CD1c-positive myeloid dendritic cell (primary cell): ENCODE measurements around the gene TIMM10.
A peak's percentile ranks its signal among the peaks of the same experiment; 100 is the strongest.

Experiments used
- DNase-seq: peaks from one replicate; pipeline ENCODE4 v3.0.0-alpha.2; 2016; ENCODE audit errors: extremely low spot score

The TIMM10 gene

GRCh38 chr11:57502870-57503269 is 27.7 kb downstream of the TIMM10 start:
- DNase-seq = no peak

GRCh38 chr11:57502376-57502775 is 28.2 kb downstream of the TIMM10 start:
- DNase-seq = no peak

- DNase-seq = no peak
Observed at GRCh38 chr11:57501953-57502352, 28.6 kb downstream of the TIMM10 start.

GRCh38 chr11:57500926-57501325 is 29.6 kb downstream of the TIMM10 start:
- no peak for DNase-seq

GRCh38 chr11:57500515-57500914 is 30.0 kb downstream of the TIMM10 start:
- DNase-seq = no peak

- no peak for DNase-seq
Observed at GRCh38 chr11:57499983-57500461, 30.5 kb downstream of the TIMM10 start.

- peak; percentile 89 for DNase-seq
Observed at GRCh38 chr11:57499413-57499982, 31.1 kb downstream of the TIMM10 start.

GRCh38 chr11:57498540-57498939 is 32.0 kb downstream of the TIMM10 start:
- DNase-seq = no peak

- DNase-seq = no peak
Observed at GRCh38 chr11:57497303-57498247, 33.0 kb downstream of the TIMM10 start.

- no peak for DNase-seq
Observed at GRCh38 chr11:57496109-57496820, 34.3 kb downstream of the TIMM10 start.

GRCh38 chr11:57493507-57494503 is 36.7 kb downstream of the TIMM10 start:
- DNase-seq = peak; percentile 51

GRCh38 chr11:57491371-57492061 is 39.0 kb downstream of the TIMM10 start:
- peak; percentile 65 for DNase-seq

- DNase-seq = no peak
Observed at GRCh38 chr11:57490456-57491248, 39.9 kb downstream of the TIMM10 start.

GRCh38 chr11:57487920-57488659 is 42.5 kb downstream of the TIMM10 start:
- DNase-seq = no peak

- no peak for DNase-seq
Observed at GRCh38 chr11:57487021-57487778, 43.4 kb downstream of the TIMM10 start.

- DNase-seq = peak; percentile 86
Observed at GRCh38 chr11:57485217-57485990, 45.1 kb downstream of the TIMM10 start.

GRCh38 chr11:57484141-57484710 is 46.3 kb downstream of the TIMM10 start:
- peak; percentile 73 for DNase-seq
